Stimulated activated effector memory CD8-positive, alpha-beta T cell treated with anti-CD3 and anti-CD28 coated beads, Interleukin-12 subunit alpha, Interleukin-12 subunit beta, amount 100 ng/mL, for 72 hours (primary cell): Measurements from ENCODE around the gene C2orf69.
"Not testable (repeated sequence)": the region's sequence is repeated elsewhere in the genome, so short reads cannot be mapped to it uniquely, and the experiment has no call there.

Source experiments
- ATAC-seq: fragments of 150-1000 bp; cut with Tn5 transposase; 2 replicates; pipeline ENCODE4 v1.10.0; 2021
- DNase-seq, 2 donors: peaks; one replicate each; pipeline ENCODE4 v3.0.0; 2021 to 2022; ENCODE audit warnings: low spot score in 2 of 2
- H3K27ac Mint-ChIP-seq: one replicate; pipeline ENCODE4 v1.8.0; 2022; ENCODE audit warnings: mild to moderate bottlenecking, mixed read lengths
- H3K36me3 Mint-ChIP-seq: one replicate; pipeline ENCODE4 v1.8.0; 2022; ENCODE audit warnings: mild to moderate bottlenecking, mixed read lengths
- H3K4me1 Mint-ChIP-seq: one replicate; pipeline ENCODE4 v1.8.0; 2022; ENCODE audit warnings: mixed read lengths
- H3K4me3 Mint-ChIP-seq: one replicate; pipeline ENCODE4 v1.8.0; 2022; ENCODE audit warnings: mild to moderate bottlenecking, mixed read lengths
- H3K9me3 Mint-ChIP-seq: one replicate; pipeline ENCODE4 v1.8.0; 2022; ENCODE audit warnings: mixed read lengths

The C2orf69 gene

DNA sequence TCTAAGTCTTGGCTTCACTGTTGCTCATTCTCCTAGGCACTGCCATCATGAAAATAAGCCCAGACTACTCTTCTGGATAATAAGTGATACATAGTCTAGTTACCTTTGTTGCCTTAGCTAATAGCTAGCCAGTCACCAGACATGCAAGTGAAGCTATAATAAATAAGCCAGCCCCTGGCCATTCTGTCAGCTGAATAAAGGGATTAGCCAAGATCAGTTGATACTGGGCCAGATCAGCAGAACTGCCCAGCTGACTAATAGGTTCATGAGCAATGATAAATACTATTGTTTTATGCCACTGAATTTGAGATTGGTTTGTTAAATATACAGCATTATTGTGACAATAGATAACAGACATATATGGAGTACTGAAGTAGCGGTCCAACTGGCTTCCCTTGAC, 8.0 kb upstream of the C2orf69 start:
- Mint-ChIP-seq H3K9me3 (no peaks in the 10 kb centered on the region), H3K27ac (no peak overlapping the region), H3K4me1 (no peaks in the 10 kb centered on the region), H3K36me3 (no peaks in the 10 kb centered on the region), H3K4me3 (no peak overlapping the region)
- no peak for ATAC-seq
- no peak for DNase-seq

DNA sequence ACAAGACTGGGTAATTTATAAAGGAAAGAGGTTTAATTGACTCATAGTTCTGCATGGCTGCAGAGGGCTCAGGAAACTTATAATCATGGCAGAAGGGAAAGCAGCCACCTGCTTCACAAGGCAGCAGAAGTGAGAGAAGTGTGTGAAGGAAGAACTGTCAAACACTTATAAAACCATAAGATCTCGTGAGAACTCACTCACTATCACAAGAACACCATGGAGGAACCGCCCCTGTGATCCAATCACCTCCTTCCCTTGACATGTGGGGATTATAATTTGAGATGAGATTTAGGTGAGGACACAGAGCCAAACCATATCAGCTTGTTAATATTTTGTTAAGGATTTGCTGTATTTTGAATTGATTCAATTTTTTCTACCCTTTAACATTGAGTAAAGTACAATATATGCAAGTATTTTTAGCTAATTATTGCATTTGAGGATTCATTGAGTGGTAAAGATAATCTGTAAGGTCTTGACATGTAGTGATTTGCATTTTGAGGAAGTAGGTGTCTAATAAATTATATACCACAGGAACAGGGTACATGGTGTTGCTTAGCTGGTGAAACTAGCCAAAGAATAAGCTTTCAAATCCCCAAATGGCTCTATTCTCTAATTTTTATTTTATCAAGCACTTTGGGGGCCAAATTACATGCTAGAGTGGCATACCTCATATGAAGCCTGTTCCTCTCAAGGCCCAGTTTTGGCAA, 3.9 kb upstream of the C2orf69 start:
- Mint-ChIP-seq H3K4me3 (no peak overlapping the region), H3K4me1 (peaks cover 10% of the 10 kb centered on the region), H3K36me3 (peaks cover 6% of the 10 kb centered on the region), H3K27ac (no peak overlapping the region), H3K9me3 (no peaks in the 10 kb centered on the region)
- no peak for ATAC-seq
- no peak for DNase-seq

DNA sequence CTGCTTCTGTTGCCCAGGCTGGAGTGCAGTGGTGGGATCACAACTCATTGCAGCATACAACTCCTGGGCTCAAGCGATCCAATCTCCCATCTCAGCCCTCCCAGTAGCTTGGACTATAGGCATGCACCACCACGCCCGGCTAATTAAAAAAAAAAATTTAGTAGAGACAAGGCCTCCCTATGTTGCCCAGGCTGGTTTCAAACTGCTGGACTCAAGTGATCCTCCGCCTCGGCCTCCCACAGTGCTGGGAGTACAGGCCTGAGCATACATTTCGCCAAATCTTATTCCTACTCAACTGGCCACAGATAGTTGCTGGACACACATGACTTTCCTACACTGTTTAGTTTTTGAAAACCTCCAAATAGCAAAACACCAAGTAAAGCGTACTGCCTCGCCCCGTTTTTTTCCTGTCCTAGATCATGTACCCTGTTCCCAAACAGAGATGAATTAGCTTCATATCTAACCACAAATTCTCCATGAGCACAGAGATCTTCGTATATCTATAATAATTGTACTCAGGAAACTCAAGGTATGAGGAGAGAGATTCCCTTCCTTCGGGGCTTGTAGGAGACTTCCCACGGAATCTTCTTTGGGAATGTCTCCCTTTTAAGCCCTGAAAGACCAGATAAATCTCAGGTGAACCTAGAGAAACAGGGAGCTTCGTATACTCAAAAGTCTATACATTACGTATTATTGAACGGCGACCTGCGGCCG, 598 bp upstream of the C2orf69 start:
- ATAC-seq (no peak), DNase-seq (no peak)
- peaks cover 20% of the 10 kb centered on the region for H3K36me3 Mint-ChIP-seq
- H3K27ac Mint-ChIP-seq = peak overlapping the region; percentile 90
- H3K4me1 Mint-ChIP-seq = peaks cover 25% of the 10 kb centered on the region
- H3K4me3 Mint-ChIP-seq = peak overlapping the region; percentile 91
- H3K9me3 Mint-ChIP-seq = no peaks in the 10 kb centered on the region

DNA sequence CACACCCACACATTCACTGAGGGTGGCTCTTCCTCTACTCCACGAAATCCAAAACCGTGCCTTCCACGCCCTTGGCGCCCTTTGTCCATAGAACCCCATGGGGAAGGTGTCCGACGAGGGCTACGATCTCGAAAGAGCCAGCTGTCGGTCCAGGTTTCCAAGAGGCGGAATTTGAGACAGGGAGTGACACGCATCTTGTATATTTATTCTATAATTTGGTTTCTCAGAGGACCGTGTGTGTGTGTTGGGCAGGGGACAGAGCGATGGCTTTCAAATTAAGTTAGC, 726 bp downstream of the C2orf69 start:
- ATAC-seq = no peak
- H3K4me1 Mint-ChIP-seq = peaks cover 25% of the 10 kb centered on the region
- H3K4me3 Mint-ChIP-seq = peak overlapping the region; percentile 91
- DNase-seq = no peak
- no peaks in the 10 kb centered on the region for H3K9me3 Mint-ChIP-seq
- peaks cover 22% of the 10 kb centered on the region for H3K36me3 Mint-ChIP-seq
- H3K27ac Mint-ChIP-seq = peak overlapping the region; percentile 90

DNA sequence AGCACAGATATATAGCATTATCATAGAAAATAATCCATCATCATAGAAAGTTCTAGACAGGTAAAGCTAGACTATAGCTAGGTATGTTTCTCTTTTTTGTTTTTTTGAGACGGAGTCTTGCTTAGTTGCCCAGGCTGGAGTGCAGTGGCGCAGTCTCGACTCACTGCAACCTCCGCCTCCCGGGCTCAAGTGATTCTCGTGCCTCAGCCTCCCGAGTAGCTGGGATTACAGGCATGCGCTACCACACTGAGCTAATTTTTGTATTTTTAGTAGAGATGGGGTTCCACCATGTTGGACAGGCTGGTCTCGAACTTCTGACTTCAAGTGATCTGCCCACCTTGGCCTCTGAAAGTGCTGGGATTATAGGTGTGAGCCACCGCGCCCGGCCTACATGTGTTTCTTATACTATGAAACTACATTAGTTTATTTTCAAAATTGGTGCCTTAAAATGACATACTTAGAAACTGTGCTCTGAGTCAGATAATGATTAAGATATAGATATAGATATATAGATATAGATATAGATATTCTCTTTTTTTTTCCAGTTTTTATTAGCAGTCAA, 1.5 kb downstream of the C2orf69 start:
- peaks cover 25% of the 10 kb centered on the region for H3K4me1 Mint-ChIP-seq
- H3K9me3 Mint-ChIP-seq, DNase-seq, H3K27ac Mint-ChIP-seq, ATAC-seq: not testable (repeated sequence)
- H3K36me3 Mint-ChIP-seq = peaks cover 22% of the 10 kb centered on the region
- H3K4me3 Mint-ChIP-seq = peak overlapping the region; percentile 91

DNA sequence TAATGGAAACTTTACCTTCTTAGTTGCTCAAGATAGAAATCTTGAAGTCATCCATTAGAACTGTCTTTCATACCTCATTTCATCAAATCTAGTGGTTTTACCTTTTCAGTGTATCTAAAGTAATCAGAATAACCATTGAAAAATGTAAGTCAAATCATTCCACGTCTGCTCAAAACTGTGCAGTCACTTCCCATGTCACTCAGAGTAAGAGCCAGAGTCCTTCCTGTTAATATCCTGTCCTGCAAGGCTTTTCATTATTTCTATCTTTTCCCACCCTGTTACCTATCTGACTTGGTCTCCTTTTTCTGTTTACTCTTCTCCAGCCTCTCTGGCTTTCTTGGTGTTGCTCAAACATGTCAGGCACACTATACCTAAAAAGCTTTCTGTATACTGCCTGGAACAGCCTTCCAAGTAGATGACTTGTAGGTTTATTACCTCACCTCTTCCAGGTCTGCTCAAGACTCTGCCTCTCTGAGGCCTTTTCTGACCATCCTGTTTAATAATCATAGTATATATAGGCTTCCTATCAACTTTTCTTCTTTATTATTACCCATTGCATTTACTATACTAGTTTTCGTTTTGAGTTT, 3.4 kb downstream of the C2orf69 start:
- H3K36me3 Mint-ChIP-seq = peaks cover 34% of the 10 kb centered on the region
- no peak overlapping the region for H3K4me3 Mint-ChIP-seq
- H3K9me3 Mint-ChIP-seq = no peaks in the 10 kb centered on the region
- DNase-seq (no peak), ATAC-seq (no peak)
- peak overlapping the region; percentile 16 for H3K27ac Mint-ChIP-seq
- peaks cover 25% of the 10 kb centered on the region for H3K4me1 Mint-ChIP-seq

DNA sequence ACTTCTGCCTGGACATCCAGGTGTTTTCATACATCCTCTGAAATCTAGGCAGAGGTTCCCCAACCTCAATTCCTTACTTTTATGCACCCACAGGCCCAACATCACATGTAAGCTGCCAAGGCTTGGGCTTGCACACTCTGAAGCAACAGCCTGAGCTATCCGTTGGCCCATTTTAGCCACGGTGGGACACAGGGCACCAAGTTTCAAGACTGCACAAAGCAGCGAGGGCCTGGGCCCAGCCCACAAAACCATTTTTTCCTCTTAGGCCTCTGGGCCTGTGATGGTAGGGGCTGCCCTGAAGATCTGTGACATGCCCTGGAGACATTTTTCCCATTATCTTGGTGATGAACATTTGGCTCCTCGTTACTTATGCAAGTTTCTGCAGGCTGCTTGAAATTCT, 5.9 kb downstream of the C2orf69 start:
- no peak overlapping the region for H3K4me3 Mint-ChIP-seq
- peaks cover 30% of the 10 kb centered on the region for H3K36me3 Mint-ChIP-seq
- H3K4me1 Mint-ChIP-seq = peaks cover 15% of the 10 kb centered on the region
- no peak for ATAC-seq
- H3K9me3 Mint-ChIP-seq = no peaks in the 10 kb centered on the region
- no peak overlapping the region for H3K27ac Mint-ChIP-seq
- DNase-seq = no peak

DNA sequence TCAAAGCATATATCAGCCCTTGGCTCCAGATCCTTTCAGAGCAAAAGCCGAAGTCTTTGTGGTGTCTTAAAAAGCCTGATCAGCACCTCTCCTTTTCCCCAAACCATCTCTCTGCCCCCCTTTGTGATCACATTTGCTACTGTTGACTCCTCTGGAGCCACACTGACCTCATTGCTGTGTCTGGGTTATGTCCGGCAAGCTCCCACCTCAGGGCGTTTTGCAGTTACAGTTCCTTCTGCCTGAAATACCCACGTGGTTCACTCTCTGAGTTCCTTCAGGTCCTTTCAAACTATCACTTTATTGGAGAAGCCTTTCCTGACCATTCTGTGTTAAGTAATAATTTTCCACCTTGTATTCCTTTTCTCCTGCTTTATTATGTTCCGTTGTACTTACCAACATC, 11.8 kb downstream of the C2orf69 start:
- peak overlapping the region; percentile 41 for H3K27ac Mint-ChIP-seq

DNA sequence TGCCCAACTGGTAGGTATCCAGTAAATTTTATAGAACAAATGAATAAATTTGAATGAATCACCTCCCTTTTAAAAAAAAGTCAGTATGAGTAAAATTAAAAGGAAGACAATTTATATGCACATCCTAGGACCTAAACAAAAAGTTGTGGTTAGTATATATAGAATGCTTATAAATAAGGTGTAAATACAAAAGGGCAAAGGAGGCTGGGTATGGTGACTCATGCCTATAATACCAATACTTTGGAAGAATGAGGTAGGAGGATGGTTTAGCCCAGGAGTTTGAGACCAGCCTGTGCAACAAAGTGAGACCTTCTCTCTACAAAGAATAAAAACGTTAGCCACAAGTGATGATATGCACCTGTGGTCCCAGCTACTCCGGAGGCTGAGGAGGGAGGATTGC, 12.8 kb downstream of the C2orf69 start:
- Mint-ChIP-seq H3K36me3 (peaks cover 55% of the 10 kb centered on the region), H3K4me3 (no peak overlapping the region), H3K27ac (no peak overlapping the region), H3K9me3 (no peaks in the 10 kb centered on the region), H3K4me1 (peaks cover 6% of the 10 kb centered on the region)
- ATAC-seq = peak; percentile 51
- no peak for DNase-seq

More for the DNA sequence above, 11.8 kb downstream of the C2orf69 start:
- Mint-ChIP-seq H3K36me3 (peaks cover 61% of the 10 kb centered on the region), H3K9me3 (no peaks in the 10 kb centered on the region), H3K4me1 (peaks cover 6% of the 10 kb centered on the region), H3K4me3 (no peak overlapping the region)
- DNase-seq = no peak
- ATAC-seq = no peak

DNA sequence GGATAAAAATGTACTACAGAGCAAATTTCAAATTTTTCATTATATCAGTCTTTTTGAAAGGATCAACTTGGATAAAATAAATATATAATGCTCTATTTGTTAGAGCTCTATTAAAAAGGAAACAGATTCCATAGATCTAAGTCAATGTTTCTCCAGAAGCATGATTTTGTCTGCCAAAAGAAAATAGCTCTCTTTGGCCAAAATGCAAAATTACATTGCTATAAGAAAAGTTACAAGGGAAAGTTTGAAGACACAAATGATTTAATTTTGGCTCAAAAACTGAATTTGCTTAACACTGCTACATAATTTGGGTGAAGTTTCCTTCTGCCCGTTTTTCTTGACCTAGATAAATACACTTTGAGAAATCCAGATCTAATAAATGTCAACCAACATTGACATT, 15.7 kb downstream of the C2orf69 start:
- Mint-ChIP-seq H3K4me1 (peaks cover 6% of the 10 kb centered on the region), H3K36me3 (peaks cover 74% of the 10 kb centered on the region), H3K27ac (peak overlapping the region; percentile 26), H3K9me3 (no peaks in the 10 kb centered on the region), H3K4me3 (no peak overlapping the region)
- DNase-seq = no peak
- no peak for ATAC-seq

DNA sequence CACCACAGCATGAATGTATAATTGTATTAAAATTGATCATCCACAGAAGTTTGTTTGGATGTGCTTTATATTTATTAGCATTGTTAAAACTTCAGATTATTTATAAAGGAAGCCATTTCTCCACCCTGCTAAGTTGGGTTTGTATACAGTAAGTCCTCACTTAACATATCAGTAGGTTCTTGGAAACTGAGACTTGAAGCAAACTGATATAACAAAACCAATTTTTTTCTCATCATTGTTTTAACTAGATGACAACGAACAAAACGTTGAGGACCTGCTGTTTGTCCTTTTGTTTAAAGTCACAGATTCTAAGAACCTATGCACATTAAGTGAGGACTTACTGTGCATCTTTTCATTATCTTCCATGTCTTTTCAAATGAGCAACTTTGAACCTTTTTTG, 17.1 kb downstream of the C2orf69 start:
- Mint-ChIP-seq H3K36me3 (peaks cover 76% of the 10 kb centered on the region), H3K9me3 (no peaks in the 10 kb centered on the region), H3K4me3 (no peak overlapping the region), H3K27ac (peak overlapping the region; percentile 21), H3K4me1 (no peaks in the 10 kb centered on the region)
- DNase-seq (no peak), ATAC-seq (no peak)

DNA sequence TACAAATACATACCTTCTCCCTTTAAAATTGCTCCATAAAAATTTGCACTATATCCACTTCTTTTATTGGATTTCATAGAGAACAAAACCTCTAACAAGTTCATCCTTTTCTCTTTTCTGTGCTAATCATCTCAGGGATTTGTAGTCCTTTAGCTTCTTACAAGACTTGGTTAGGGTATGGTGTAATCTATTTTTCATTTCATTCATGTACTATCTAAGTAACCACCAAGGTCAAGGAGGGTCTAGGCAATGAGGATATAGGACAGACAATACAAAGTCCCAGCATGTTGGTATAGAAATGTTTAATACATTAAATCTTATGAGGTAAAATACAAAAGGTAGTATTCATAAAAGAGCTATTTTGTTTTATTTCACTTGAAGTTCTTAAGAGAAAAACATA, 17.5 kb downstream of the C2orf69 start:
- H3K9me3 Mint-ChIP-seq = no peaks in the 10 kb centered on the region
- ATAC-seq (no peak), DNase-seq (no peak)
- H3K4me1 Mint-ChIP-seq = no peaks in the 10 kb centered on the region
- H3K4me3 Mint-ChIP-seq = no peak overlapping the region
- peaks cover 78% of the 10 kb centered on the region for H3K36me3 Mint-ChIP-seq
- peak overlapping the region; percentile 21 for H3K27ac Mint-ChIP-seq

DNA sequence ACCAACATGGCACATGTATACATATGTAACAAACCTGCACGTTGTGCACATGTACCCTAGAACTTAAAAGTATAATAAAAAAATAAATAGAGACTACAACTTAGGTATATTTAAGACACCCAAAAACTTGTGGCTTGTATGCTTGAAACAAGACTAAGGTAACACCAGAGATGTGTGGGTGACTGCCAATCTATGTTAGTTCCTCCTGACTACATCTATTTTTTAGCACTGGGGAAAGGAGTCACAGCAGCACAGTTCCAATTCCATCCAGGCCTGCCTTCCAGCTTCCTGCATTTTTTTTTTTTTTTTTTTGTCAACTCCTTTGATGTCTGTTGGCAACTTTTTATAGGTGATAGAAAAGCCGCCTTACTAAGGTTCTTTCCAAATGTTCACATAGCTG, 18.2 kb downstream of the C2orf69 start:
- H3K4me1 Mint-ChIP-seq = no peaks in the 10 kb centered on the region
- ATAC-seq (no peak), DNase-seq (no peak)
- H3K36me3 Mint-ChIP-seq = peaks cover 78% of the 10 kb centered on the region
- peak overlapping the region; percentile 21 for H3K27ac Mint-ChIP-seq
- H3K9me3 Mint-ChIP-seq = no peaks in the 10 kb centered on the region
- no peak overlapping the region for H3K4me3 Mint-ChIP-seq

DNA sequence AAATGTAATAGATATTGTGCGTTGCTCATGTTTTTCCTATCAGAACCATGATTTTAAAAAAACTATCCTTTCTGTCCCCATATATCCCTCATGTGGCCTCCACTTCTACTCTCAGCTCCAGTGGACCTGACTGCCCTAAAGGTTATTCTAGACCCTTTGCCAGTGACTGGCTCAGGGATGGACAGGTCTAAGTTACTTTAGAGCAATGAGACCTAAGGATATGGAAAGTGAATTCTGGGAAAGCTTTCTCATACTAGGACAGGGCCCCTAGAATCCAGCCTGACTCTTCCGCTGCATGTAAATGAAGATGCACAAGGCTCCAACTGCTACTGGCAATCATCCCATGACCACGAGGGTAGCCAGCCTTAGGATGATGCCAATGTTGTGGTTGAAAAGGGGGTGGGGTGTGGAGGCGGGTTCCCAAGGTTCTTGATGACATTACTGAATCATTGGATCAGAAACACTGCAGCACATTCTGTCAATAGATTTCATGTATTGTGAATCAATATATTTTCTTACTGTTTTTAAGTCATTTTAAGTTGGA, 21.3 kb downstream of the C2orf69 start:
- H3K36me3 Mint-ChIP-seq = peaks cover 82% of the 10 kb centered on the region

DNA sequence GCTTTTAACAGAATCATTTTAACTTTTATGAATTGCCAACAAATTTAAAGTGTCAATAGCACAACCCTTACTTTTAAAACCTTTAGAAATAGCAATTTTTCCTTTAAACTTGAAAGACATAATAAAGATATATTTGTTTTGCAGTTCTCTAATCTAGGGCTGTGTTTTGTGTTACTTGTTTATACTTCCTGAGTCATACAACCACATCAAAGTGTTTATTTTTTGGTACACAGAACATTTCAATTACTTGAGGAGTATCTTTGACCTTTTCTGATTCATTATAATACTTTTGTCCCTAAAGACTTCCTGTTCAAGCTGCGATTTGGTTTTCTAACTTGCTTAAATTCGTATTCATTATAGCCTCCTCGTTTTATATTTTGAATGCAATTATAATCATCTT, 22.4 kb downstream of the C2orf69 start:
- Mint-ChIP-seq H3K4me1 (no peaks in the 10 kb centered on the region), H3K4me3 (no peak overlapping the region), H3K9me3 (no peaks in the 10 kb centered on the region), H3K27ac (no peak overlapping the region), H3K36me3 (peaks cover 88% of the 10 kb centered on the region)
- DNase-seq (no peak), ATAC-seq (peak; percentile 46)

More for the DNA sequence above, 21.3 kb downstream of the C2orf69 start:
- ATAC-seq = no peak
- Mint-ChIP-seq H3K27ac (no peak overlapping the region), H3K4me3 (no peak overlapping the region), H3K9me3 (no peaks in the 10 kb centered on the region), H3K4me1 (no peaks in the 10 kb centered on the region)
- DNase-seq = no peak
